Measurements from ENCODE around the gene PILRB.

GRCh38 chr7:100387695-100388094 is 29.8 kb downstream of the PILRB start:
- TF ChIP-seq CTCF (IDR thresholded peaks at IDR 0.05; ENCODE audit: low read depth, low read length, poor library complexity, severe bottlenecking) (no peak), EZH2phosphoT487 (IDR thresholded peaks at IDR 0.05; ENCODE audit: borderline replicate concordance, low read length) (no peak)
